ENCODE results near the gene SEZ6.

Gene SEZ6

DNA sequence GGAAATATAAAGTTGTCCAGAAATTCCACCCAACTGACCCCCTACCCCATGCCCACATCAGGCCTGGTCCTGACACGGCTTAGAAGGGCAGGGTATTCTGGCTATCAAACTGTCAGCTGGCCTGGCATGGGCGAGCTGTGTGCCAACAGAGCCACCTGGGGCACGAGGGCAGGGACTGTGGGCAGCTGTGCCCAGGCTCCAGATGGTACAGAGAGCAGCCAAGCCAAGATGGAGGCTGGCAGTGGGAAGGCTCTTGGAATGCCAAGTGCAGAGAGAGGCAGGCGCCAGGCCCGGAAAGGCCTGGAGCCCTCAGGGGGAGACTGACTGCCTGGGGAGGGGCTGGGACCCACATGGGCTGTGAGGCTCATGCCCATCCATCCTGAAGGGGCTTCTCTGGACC is 30.2 kb downstream of the SEZ6 start:
- DNase-seq (ENCODE audit: low read depth): no peak

DNA sequence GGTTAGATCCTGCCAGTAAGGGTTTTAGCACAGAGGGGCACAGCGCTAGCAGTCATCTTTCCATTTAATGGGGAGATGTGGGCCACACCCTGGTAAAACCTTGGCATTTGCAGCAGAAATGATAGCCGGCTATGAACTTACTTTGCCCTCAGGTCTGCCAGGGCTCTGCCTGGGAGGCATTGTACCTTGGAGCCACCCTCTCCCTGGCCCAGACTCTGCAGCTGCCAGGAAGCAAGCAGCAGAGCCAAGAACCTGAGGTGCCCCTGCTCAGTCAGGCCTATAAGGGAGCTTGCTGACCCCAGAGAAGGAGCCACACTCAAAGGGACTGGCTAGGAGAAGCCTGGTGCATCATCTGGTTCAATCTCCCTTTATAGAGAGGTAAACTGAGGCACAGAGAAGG is 30.8 kb downstream of the SEZ6 start:
- DNase-seq (ENCODE audit: low read depth): no peak

DNA sequence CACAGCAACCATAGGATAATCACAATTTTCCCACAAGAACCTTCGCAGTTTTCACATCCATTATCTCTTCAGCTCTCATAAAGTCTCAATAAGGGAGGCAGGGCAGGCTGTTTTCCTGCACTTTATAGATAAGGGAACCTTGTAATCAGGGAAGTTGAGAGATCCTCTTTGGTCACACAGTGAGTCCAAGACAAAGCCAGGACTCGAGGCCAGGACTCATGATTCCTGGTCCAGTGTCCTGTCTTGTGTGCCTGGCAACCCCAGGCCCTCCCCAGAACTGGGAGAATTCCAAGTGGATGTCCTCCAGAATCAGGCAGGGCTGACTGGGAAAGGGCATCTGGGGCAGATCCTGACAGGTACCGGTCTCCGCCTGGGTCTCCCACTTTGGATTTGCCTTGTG is 31.4 kb downstream of the SEZ6 start:
- DNase-seq (ENCODE audit: low read depth): no peak

DNA sequence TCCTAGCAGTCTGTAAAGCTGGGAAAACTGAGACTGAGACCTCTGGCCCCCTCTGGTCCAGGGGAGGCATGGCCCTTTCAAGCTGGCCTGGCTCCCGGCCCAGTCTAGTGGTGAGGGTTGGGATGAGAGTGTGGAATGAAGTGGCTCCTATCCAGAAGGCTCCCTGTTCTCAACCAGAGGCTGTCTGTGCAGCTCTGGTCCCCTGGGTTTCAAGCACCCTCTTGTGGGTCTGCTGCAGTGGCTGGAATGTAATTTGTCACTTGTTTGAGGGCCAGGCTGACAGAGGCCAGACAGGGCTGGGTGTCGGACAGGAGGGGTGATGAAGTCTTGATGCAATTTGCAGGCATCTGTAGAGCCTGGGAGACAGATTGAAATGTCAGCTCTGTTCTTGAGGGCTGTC is 32.4 kb downstream of the SEZ6 start:
- no peak for DNase-seq (ENCODE audit: low read depth)

DNA sequence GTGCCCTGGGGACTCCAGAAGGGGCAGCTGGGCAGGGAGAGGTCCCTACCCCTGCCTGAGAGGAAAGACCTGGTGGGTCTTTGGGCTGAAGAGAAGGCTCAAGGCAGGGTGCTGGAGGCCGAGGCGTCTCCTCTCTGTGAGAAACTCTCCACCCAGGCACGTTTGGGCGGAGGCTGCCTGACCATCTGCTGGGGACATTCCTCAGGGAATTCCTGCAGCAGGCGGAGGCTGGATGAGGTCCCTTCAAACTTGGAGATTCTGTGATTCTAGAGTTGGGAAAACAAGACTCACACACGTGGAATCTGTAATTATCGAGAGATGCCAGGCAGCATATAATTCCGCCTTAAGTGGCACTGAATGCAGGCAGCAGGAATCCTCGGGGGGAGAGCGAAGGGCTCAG is 33.4 kb downstream of the SEZ6 start:
- DNase-seq (ENCODE audit: low read depth): no peak

DNA sequence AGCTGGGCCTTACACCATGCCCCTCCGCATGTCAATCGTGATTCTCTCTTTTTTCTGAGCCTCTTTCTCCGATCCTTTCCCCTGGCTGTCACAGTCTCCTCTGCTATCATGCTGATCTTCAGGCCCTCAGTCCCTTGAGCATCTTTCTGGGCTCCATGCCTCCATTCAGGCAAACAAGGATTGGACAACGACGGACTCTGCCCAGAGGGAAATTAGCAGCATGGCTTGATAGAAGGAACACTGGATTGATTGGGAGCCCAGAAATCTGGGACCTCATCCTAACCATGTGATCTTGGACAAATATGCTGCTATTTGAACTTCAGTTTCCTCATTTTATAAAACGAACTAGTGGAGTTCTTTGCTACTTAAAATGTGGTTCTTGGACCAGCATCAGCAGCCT is 35.0 kb downstream of the SEZ6 start:
- DNase-seq (ENCODE audit: low read depth): no peak

DNA sequence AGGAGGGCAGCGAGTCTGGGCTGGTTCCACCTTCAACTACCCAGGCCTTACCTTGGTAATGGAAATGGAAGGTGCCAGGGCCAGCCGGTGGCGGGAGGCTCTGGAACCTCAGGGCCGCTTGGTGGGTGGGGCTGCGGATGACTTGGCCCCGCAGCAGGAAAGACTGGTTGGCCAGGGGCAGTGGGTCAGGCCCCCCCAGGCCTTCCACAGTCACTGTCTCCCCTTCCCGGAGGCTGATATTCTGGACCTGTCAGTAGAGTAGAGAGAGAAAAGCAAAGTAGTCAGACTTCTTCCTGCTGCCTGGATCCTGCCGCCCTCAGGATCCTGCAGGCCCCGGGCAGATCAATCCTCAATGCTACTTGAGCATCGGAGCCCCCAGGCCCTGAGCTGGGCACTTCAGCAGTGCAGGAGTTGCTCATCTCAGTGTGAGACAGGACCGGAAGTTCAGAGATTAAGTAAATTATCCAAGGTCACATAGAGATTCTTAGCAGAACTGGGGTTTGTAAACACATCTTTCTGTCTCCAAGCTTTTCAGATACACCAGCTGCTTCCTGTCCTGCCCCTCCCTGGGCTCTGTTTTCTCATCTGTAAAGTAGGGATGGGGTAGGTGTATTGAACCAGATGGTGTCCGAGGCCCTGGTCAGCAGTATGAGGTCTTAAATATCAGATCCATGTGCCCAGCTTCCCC is 36.0 kb downstream of the SEZ6 start:
- no peak for DNase-seq (ENCODE audit: low read depth)

DNA sequence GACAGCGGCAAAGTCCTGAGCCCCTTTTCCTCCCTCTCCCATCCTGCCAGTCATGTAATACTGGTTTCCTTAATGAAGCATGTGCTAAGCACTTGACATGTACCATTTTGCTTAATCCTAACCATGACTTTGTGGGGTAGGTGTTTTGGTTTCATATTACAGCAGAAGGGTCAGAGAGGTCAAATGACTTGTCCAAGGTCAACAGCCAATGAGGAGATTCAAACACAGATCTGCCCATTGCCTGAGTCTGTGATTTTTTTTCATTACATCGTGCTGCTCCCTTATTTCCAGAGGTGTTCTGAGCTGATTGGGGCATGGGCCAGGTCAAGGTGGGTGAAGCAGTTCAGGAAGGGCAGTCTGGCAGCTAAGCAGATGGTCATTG is 36.9 kb downstream of the SEZ6 start:
- DNase-seq (ENCODE audit: low read depth): no peak

DNA sequence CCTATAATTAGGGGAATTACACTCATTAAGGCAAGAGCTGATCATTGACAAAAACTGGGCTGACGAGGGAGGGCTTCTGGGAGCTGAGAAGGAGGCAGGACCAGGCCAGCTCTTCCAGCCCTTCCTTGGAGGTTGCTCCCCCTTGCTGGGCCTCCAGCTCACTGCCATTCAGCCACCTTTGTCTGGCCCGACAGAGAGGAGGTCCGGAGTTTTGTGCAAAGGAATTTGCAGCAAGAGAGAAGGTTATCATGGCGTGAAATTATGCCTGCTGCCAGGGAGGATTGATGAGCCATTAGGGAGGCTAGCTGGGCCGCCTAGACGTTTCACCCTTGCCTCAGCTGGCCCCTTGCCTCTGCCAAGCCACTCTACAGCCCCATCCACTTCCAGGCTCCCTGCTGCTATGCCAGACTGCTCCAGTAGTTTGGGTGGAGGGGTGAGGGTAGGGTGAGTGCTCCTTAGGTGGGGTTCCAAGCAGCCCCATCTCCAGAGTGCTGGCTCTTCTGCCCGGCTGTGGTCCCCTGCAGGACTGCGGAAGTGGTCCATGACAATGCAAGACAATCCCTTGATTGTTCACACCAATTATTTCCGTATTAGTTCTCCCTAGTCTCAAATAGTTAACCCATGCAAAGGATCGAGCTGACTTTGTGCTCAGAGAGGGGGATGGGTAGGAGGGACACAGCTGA is 37.5 kb downstream of the SEZ6 start:
- DNase-seq (ENCODE audit: low read depth): no peak

DNA sequence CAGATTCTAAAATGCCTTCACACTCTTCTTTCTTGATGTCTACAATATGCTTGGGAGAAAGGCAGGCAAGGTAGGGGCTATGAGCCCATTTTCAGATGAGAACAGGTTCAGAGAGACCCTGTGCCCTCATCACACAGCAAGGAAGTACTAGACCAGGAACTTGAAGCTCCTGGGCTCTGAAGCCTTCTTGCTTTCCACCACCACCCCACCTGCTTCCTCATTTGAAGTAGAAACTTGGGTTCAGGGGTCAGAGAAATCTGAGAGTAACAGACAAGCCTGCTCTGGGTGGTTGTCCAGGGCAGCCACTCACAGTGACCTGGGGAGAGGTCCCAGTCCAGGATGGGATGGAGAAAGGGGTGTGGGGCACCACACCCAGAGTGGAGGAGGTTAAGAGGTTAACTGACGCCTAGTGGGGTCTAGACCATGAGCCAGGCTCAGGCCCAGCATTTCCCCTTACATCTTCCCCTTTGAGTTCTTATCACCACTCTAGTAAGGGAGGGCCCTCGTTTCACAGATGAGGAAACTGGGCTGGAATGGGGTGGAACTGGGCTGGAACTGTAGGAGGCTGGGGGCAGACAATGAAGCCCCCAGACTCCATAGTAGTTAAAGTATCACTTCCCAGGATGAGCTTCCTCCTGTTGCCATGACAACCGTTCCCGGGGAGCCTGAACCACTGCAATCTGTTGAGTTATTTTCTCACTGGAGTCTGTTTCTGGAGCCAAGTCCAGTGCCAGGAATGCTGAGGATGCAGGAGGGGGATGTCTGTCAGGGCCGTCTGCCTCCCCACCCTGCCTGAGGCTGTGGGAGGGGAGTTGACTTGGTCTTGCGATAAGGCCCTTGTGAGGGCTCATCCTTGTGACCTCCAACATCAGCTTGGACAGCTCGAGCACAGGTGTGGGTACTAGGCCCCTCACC is 38.4 kb downstream of the SEZ6 start:
- DNase-seq (ENCODE audit: low read depth): no peak

DNA sequence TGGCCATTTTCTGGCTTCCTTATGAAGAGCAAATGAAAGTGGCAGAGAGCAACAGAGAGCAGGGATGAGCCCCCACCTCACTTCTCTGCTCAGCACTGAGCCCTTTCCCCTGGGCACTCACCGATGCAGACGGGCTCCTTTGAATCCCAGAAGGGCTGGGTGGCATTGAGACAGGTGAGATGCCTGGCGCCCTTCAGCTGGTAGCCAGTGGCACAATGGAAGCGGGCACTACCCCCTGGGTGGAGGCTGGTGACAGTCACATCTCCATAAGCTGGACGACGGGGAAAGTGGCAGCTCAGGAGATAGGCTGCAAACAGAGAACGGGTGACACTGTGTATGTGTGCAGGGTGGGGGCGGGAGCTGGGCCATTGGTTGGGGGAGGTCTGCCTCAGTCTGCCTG is 42.0 kb downstream of the SEZ6 start:
- DNase-seq (ENCODE audit: low read depth): no peak

DNA sequence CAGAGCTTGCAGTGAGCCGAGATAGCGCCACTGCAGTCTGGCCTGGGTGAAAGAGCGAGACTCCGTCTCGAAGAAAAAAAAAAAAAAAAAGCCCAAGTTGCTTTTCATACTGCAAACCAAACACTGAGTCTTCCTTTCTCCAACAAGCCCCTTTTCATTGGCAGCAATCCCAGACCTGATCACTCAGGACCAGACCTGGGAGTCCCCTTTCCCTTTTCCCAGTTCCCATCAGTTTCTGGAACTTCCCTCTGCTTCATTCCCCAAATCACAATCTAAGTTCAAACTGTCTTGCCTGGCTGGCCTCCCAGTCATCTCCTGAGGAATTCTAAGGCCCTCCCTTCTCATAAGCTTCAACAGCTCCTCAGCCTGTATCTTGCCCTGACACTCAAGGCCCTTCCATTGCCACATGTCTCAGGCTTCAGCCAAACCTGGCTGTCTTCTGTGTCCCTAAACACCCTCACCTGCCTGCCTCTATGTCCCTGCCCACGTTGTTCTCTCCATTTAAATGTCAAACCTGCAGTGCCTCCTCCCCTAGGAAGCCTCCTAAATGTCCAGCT is 42.7 kb downstream of the SEZ6 start:
- DNase-seq (ENCODE audit: low read depth): no peak

DNA sequence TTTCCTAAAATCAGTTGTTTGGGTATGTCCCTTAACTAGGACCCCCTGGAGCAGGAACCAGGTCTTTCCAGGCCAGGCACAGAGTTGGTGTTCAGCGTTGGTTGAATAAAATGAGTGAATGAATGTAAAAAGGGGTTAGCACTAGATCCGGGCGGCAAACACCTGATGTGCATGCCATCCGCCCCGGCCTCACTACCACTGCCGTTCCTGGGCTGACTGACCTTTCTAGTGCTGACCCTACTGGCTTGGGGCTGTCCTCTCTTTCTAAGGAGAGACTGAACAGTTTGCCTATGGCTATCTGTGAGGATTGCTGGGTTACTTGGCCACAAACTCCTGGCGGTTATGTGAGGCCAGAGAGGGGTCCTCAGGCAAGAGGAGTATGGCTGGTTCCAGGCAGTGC is 44.4 kb downstream of the SEZ6 start:
- no peak for DNase-seq (ENCODE audit: low read depth)

DNA sequence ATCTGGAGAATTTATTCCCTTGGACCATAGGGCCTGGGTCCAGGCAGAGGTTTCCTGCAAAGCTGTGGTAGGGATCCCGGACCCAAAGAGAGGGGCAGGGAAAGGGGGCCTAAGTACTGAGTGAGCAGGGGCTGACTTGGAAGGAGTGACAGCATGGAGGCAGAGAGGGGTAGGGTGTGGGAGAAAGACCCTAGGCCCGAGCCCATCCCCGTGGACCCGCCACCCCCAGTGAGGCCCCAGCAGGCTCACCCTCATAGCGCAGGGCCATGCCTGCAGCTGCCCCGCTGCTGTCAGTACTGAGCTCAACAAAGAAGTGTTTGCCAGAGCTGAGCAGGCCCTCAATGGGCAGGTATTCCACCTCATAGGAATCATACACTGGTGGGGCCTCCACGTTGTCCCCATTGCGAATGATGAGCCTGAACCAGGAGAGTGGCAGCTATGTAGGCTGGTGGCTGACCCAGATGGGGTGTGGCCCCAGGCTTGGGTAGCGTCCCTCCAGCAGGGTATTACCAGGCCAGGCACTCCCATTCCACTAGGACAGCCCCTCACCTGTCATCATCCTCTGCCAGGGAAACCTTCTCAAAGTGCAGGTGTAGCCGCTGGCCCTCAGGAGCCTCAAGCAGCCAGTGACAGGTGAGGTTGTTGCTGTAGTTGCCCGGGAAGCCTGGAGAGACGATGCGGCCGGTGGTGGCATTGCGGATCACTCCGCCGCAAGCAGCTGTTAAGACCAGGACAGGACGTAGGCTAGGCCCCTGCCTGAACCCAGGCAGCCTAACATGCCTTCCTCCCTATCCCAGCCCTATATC is 45.4 kb downstream of the SEZ6 start:
- no peak for DNase-seq (ENCODE audit: low read depth)

DNA sequence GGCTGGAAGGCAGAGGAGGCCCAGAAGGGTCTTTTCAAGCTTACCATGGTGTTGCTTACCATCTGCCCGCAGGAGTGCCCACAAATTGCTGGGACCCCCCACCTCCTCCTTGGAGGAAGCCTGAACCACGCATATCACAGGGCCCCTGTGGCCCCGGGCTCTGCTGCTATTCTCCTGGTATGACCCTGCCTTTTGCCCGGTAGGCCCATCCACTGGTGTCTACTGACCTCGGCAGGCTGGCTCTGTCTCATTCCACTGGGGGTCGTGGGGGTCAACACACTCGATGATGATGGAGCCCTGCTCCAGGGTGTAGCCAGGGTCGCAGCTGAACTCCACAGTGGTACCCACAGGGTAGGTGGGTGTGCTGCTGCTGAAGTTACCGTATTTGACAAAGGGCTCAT is 46.4 kb downstream of the SEZ6 start:
- no peak for DNase-seq (ENCODE audit: low read depth)

DNA sequence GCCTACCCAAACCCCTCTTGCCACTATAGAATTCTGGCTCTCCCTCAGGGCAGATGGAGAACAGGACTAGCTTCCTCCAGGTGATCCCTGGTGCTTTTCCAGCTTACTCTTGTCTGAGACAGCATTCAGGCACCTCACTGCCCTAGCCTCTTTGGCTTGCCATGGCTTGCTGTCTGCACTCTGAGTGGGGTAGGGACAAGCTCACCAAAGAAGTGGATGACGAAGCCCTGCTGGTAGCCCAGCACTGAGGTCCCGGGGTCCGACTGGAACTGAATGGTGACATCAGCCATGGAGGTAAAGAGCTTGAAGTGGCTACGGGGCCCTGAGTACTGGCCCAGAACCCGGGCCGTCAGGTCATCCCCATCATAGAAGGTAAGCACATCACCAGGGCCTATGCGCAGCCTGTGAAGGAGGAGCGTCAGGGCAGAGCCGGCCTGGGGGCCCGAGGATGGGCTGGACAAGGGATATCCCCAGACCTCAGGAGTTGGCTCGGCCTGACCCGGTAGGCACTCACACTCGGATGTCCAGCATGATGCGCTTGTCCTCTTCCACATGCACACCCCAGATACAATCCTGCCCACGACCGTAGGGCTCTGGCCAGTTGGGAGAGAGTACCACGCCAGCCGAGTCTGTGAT is 46.9 kb downstream of the SEZ6 start:
- DNase-seq (ENCODE audit: low read depth): no peak

DNA sequence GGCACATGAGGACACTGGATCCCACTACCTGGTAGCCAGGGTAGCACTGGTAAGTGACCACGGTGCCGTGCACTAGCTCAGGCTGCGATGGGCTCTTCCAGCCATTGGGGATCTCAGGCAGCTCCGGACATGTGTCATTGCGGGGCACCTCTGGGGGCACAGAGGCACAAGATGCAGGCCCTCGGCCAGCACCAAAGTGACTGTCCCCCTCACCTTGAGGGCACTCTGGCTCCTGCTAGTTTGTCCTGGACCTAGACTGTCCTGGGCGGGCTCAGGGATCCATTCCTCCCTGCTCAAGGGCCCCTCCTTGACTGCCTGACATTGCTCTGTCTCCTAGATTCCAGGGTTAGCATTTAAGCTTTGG is 47.9 kb downstream of the SEZ6 start:
- DNase-seq (ENCODE audit: low read depth): no peak

DNA sequence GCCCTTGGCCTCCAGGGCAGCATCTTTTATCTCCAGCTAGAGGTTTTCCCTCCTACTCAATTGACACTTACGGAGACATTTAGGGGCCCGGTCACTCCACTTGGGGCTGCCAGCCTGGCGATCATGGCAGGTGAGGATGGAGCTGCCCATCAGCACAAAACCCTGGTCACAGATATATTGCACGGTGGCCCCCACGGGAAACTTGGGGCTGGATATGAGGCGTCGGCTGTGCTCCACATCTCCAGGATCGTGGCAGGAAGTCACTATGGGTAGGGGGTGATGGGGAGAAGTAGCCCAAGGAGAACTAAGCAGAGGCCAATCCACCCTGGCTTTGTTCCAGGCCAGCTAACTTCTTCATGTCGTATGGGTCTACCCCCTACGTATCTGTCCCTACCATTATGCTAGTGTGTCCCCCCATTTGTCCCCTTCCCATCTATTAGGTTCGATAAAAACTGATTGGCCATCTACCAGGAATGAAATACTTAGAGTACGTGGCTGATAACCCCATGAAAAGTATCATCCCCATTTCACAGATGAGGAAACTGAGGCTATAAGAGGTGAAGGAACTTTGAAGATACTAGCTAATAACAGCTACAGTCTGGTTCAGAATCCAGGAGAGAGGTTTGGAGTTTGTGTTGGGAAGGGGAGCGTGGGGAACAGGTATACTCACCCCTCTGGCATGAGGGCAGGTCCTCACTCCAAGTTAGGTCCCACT is 48.4 kb downstream of the SEZ6 start:
- DNase-seq (ENCODE audit: low read depth): no peak

DNA sequence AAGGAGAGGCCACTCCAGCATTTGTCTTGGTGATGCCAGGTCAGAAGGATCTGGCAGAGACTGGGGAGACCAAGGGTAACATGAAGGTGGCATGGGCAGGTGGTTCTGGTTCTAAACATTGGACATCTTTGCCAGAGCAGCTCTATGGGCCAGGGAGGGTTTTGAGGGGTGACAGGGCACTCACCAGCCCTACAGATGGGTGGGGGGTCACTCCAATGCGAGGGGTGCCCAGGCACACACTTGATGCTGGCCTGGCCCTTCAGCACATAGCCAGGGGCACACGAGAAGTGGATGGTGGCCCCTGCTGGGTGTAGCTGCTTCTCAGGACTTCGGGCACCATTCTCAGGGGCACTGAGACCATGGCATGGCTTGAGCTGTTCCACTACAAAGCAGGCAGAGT is 49.0 kb downstream of the SEZ6 start:
- no peak for DNase-seq (ENCODE audit: low read depth)

DNA sequence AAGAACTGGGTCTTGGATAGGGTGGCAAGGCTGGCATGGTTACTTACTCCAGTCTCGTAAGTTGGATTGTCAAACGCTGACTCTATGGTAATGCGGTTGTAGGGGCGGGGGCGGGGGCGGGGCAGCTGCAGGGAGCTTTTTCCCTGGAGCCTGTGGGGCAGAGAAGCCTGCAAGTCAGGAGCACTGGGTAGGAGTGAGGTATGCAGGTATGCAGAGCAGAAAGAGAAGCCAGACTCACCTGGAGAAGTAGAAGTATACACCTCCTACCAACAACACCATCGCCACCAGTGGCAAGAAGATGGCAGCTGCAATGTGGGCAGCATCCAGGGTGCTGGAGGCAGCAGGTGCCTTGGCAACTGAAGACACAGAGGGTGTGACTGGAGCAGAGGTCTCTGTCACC is 49.7 kb downstream of the SEZ6 start:
- no peak for DNase-seq (ENCODE audit: low read depth)

DNA sequence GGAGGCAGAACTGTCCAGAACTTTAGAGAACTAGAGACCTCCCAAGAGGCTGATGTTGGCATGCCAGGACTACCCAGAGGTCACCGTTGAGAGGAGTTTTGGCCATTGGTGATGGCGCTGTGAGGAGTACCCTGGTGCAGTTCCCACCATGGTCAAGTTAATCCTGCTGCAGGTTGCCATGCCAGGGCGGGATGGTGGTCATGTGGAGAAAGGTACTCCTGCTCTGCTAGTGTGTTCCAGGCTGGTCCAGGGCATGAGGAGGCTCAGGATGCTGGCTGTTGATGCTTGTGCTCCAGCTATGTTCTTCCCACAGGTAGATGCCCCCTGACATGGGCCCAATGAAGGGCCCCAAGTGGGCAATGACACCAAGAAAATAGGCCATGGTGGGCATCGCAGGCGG is 50.4 kb downstream of the SEZ6 start:
- no peak for DNase-seq (ENCODE audit: low read depth)
